Pancreas (tissue), 10 donors: ENCODE measurements around the gene SPANXB1. TPM values are rescaled to one million over a fixed set of nuclear protein-coding genes. Genes with fewer than 3 reads are reported as not detected.
"Not testable (repeated sequence)": the region's sequence is repeated elsewhere in the genome, so short reads cannot be mapped to it uniquely, and the experiment has no call there.

ENCODE experiments used
- ATAC-seq, 4 donors: fragments of 200-7000 bp; cut with Tn5 transposase; one replicate each; pipeline versions ENCODE4 v1.8.0 to v1.9.1; 2020; ENCODE audit warnings: mild to moderate bottlenecking in 4 of 4, moderate library complexity in 4 of 4
- DNase-seq, 6 donors: peaks; one replicate each; pipeline ENCODE4 v3.0.0-alpha.2; 2020
- FAIRE-seq: peaks from 2 replicates; lab custom pipeline; 2012; peaks lifted over from hg19 to GRCh38; lab: Jason Lieb, UNC
- H3K27ac ChIP-seq, 4 donors: fragments of 200-600 bp; sonication (generic); 1 replicate in 3 of 4; 2 replicates in 1 of 4; pipeline versions ENCODE4 v1.5.0 to v1.8.0; 2020
- H3K27me3 ChIP-seq, 4 donors: fragments of 200-600 bp; one replicate each; pipeline ENCODE4 v1.8.0; 2021
- H3K36me3 ChIP-seq, 3 donors: fragments of 200-600 bp; sonication (generic) in 1 of 3; one replicate each; pipeline versions ENCODE4 v1.5.0 to v1.8.0; 2020 to 2021
- H3K4me1 ChIP-seq, 3 donors: fragments of 200-600 bp; one replicate each; pipeline ENCODE4 v1.8.0; 2021
- H3K4me3 ChIP-seq, 4 donors: fragments of 200-600 bp; sonication (generic) in 2 of 4; one replicate each; pipeline versions ENCODE4 v1.5.0 to v1.8.0; 2020 to 2021
- H3K9me3 ChIP-seq, 4 donors: fragments of 200-600 bp; one replicate each; pipeline ENCODE4 v1.8.0; 2021
- WGBS, 2 donors: extraction: QIAGEN DNeasy Blood & Tissue Kit; methylation state at CpG; one replicate each; pipeline ENCODE4 v1.1.7; 2013; 5-methylcytosine and 5-hydroxymethylcytosine counted together
- intact Hi-C, 3 donors: fragments of 100-400 bp; cut with DNase I; formaldehyde crosslinking; loops; one replicate each; pipeline versions ENCODE4 v1.11.1 to v1.14.2; 2022
- polyA plus RNA-seq, 2 donors: library from polyadenylated mRNA; stranded (reverse); fragments of 200-250 nt; gene quantifications; one replicate each; pipeline ENCODE4 v1.2.3, GENCODE V29; 2013
- total RNA-seq, 6 donors: library from RNA; stranded (reverse); fragmentation: NEBNext Ultra II Directional in 4 of 6; extraction: Animal tissue kit (Norgen Biotek cat#: 25700) in 4 of 6; gene quantifications; one replicate each; pipeline versions ENCODE4 v1.2.1 to v1.2.4, GENCODE V29; 2021 to 2023
- TF ChIP-seq, protein P1 (sequence below), 4 donors: fragments of 200-600 bp; sonication (generic) in 3 of 4; IDR thresholded peaks; one replicate each; pipeline versions ENCODE4 v1.5.0 to v1.8.0; 2021; ENCODE audit warnings: antibody characterized with exemption in 4 of 4
- donor health status: healthy with polysubstance abuse.
- donor health status: DM: no; HTN: no; CAD: no; lungs with moderate emphysema.
- donor health status: DM: no; HTN: no; CAD: no.
- donor health status: control.
- donor health status: control.
- donor health status: Bipolar disorder and iron deficiency.
- donor health status: DM: yes; HTN: yes; CAD: no.
- donor health status: DM: no; HTN: no; CAD: no.
- donor health status: DM: no; HTN: no; CAD: no.
- donor health status: DM: yes; HTN: yes; CAD: no.

SPANXB1 gene
- total and polyA plus RNA-seq, 8 donors: not detected

DNA sequence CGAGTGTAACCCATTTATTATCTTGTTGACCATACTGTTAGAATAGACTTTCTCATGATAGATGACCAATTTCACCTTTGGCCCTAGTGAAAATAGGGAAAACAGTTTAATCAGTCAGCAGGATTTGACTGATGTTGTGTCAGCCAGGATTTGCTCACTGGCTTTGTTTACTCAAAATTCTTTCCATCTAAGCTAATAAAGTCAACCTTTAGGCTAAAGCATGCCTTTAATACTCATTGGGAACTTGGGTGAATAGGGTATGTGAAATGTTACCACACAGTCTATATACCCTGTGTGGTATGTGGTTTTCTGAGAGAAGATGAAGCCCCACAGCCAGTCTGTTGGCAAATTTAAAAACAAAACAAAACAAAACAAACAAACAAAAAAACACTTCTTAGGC is 18.7 kb upstream of the SPANXB1 start:
- Histone ChIP-seq H3K4me3 (no peak overlapping the region), H3K27ac (no peak overlapping the region), H3K27me3 (no peaks in the 10 kb centered on the region), H3K9me3 (no peaks in the 10 kb centered on the region), H3K36me3 (no peaks in the 10 kb centered on the region), H3K4me1 (no peaks in the 10 kb centered on the region)
- DNase-seq (no peak), FAIRE-seq (no peak), ATAC-seq (no peak)
- TF ChIP-seq, protein P1, sequence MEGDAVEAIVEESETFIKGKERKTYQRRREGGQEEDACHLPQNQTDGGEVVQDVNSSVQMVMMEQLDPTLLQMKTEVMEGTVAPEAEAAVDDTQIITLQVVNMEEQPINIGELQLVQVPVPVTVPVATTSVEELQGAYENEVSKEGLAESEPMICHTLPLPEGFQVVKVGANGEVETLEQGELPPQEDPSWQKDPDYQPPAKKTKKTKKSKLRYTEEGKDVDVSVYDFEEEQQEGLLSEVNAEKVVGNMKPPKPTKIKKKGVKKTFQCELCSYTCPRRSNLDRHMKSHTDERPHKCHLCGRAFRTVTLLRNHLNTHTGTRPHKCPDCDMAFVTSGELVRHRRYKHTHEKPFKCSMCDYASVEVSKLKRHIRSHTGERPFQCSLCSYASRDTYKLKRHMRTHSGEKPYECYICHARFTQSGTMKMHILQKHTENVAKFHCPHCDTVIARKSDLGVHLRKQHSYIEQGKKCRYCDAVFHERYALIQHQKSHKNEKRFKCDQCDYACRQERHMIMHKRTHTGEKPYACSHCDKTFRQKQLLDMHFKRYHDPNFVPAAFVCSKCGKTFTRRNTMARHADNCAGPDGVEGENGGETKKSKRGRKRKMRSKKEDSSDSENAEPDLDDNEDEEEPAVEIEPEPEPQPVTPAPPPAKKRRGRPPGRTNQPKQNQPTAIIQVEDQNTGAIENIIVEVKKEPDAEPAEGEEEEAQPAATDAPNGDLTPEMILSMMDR (IDR thresholded peaks at IDR 0.05): no peak
- WGBS, 2 donors: 16 to 40% methylated on average over 1 of the region's 1 CpG
- intact Hi-C loops: no loop called here

DNA sequence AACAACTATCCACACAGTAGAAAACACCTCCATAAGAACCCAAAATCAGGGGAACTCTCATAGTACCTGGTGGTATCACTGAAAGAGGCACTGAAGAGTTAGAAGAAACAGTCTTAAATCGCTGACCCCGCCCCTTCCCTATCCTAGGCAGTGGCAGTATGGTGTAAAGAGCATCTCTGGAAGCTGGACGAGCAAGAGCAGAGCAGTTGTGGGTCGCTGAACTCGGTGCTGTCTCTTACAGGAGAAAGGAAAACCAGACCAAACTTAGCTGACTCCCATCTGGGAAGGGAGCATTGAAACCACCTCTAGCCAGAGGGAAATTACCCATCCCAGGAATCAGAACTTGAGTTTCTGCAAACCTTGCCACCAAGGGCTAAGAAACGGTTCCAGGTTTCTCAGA is 2.8 kb downstream of the SPANXB1 start:
- H3K4me3 ChIP-seq, FAIRE-seq, H3K4me1 ChIP-seq, H3K27ac ChIP-seq, DNase-seq, intact Hi-C loops, H3K9me3 ChIP-seq, ATAC-seq, H3K36me3 ChIP-seq, H3K27me3 ChIP-seq: not testable (repeated sequence)
- 56 to 57% methylated on average over 3 to 4 of the region's 6 CpGs for WGBS, 2 donors

DNA sequence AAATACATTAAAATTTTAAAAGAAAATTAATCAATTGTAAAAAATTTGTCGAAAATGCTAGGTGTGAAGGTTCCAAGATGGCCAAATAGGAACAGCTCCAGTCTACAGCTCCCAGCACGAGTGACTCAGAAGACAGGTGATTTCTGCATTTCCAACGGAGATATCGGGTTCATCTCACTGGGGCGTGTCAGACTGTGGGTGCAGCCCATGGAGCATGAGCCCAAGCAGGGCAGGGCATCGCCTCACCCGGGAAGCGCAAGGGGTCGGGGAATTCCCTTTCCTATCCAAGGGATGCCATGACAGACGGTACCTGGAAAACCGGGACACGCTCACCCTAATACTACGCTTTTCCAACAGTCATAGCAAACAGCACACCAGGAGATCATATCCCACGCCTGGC is 41.9 kb downstream of the SPANXB1 start:
- intact Hi-C loops, ATAC-seq, H3K4me1 ChIP-seq, FAIRE-seq, H3K36me3 ChIP-seq, H3K9me3 ChIP-seq, H3K4me3 ChIP-seq, H3K27me3 ChIP-seq, H3K27ac ChIP-seq: not testable (repeated sequence)
- DNase-seq: peak in 1 of 6 donors; percentile 0
- WGBS, 2 donors: 72 to 74% methylated on average over 9 of the region's 14 CpGs

DNA sequence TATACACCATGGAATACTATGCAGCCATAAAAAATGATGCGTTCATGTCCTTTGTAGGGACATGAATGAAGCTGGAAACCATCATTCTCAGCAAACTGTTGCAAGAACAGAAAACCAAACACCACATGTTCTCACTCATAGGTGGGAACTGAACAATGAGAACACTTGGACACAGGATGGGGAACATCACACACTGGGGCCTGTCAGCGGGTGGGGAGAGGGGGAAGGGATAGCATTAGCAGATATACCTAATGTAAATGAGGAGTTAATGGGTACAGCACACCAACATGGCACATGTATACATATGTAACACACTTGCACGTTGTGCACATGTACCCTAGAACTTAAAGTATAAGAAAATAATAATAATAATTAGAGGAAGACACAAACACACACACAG is 47.5 kb downstream of the SPANXB1 start:
- intact Hi-C loops, FAIRE-seq: not testable (repeated sequence)
- 87 to 89% methylated on average over 3 of the region's 3 CpGs for WGBS, 2 donors

DNA sequence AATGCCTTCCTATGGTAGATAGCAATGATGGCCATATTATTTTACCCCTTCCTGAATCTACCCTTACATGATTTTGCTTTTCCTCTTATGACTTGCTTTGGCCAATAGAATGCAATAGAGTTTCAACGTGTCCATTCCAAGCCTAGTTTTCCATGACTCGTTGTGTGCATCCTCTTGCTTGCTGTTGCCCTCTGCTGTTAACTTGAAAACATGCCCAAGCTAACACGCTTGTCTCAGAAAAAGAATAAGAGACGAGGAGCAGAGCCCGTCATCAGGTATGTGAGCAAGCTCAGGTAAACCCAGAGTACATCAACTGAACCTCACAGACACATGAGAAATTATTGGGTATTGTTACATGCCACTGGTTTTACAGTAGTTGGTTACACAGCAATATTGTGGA is 49.7 kb downstream of the SPANXB1 start:
- 23 to 39% methylated on average over 5 of the region's 5 CpGs for WGBS, 2 donors
- peak; percentile 39 for FAIRE-seq
- H3K4me1 ChIP-seq, H3K9me3 ChIP-seq, H3K36me3 ChIP-seq, H3K27me3 ChIP-seq, H3K4me3 ChIP-seq, H3K27ac ChIP-seq, intact Hi-C loops: not testable (repeated sequence)
- peak in 2 of 6 donors; percentile 3 to 8 for DNase-seq
- peak in 3 of 4 donors; percentile 35 to 66 (median 58) for ATAC-seq

More for the DNA sequence above, 47.5 kb downstream of the SPANXB1 start:
- not testable (repeated sequence) for H3K27me3 ChIP-seq, H3K27ac ChIP-seq, H3K9me3 ChIP-seq, H3K36me3 ChIP-seq, H3K4me1 ChIP-seq, H3K4me3 ChIP-seq, DNase-seq, ATAC-seq

Other genes with a start within 250 kb of the SPANXB1 start
- gene LDOC1, start 174.5 kb downstream of the SPANXB1 start, total RNA-seq: 10 to 100 TPM in 2 of 6 donors, 1 to 10 TPM in 4; 6.3 to 15.1 (median 9.0) TPM
- gene LDOC1, start 174.5 kb downstream of the SPANXB1 start, polyA plus RNA-seq: 10 to 100 TPM; 17.4 to 36.7 TPM
- gene SPANXC, start 239.9 kb downstream of the SPANXB1 start, total RNA-seq: not detected
- not detected for gene SPANXC, start 239.9 kb downstream of the SPANXB1 start, polyA plus RNA-seq